HCEC 1CT (cell line): ENCODE results near the gene ATRNL1.

Source experiments
- DNase-seq: peaks from one replicate; pipeline ENCODE4 v3.0.0-alpha.2; 2017

The ATRNL1 gene

GRCh38 chr10:115915429-115915828 is 822.3 kb downstream of the ATRNL1 start:
- DNase-seq, result no peak

- peak; percentile 27 for DNase-seq
Observed at GRCh38 chr10:115918812-115919211, 825.6 kb downstream of the ATRNL1 start.

GRCh38 chr10:115921795-115922194 is 828.6 kb downstream of the ATRNL1 start:
- peak; percentile 78 for DNase-seq

- no peak for DNase-seq
Observed at GRCh38 chr10:115931309-115931708, 838.1 kb downstream of the ATRNL1 start.

GRCh38 chr10:115932099-115932498 is 838.9 kb downstream of the ATRNL1 start:
- DNase-seq, result no peak

- no peak for DNase-seq
Observed at GRCh38 chr10:115933098-115933497, 839.9 kb downstream of the ATRNL1 start.

- no peak for DNase-seq
Observed at GRCh38 chr10:115935731-115936130, 842.6 kb downstream of the ATRNL1 start.

- DNase-seq, result peak; percentile 85
Observed at GRCh38 chr10:115936926-115937767, 844.0 kb downstream of the ATRNL1 start.

- DNase-seq, result no peak
Observed at GRCh38 chr10:115937768-115938056, 844.5 kb downstream of the ATRNL1 start.

GRCh38 chr10:115939101-115939854 is 846.1 kb downstream of the ATRNL1 start:
- DNase-seq, result no peak

GRCh38 chr10:115941361-115941771 is 848.2 kb downstream of the ATRNL1 start:
- peak; percentile 24 for DNase-seq

- DNase-seq, result no peak
Observed at GRCh38 chr10:115942101-115942500, 848.9 kb downstream of the ATRNL1 start.

GRCh38 chr10:115944538-115944937 is 851.4 kb downstream of the ATRNL1 start:
- DNase-seq, result no peak

GRCh38 chr10:115945701-115946445 is 852.7 kb downstream of the ATRNL1 start:
- DNase-seq, result peak; percentile 39

GRCh38 chr10:115947104-115947503 is 853.9 kb downstream of the ATRNL1 start:
- peak; percentile 73 for DNase-seq

- peak; percentile 60 for DNase-seq
Observed at GRCh38 chr10:115948465-115948864, 855.3 kb downstream of the ATRNL1 start.

GRCh38 chr10:115949282-115949844 is 856.2 kb downstream of the ATRNL1 start:
- DNase-seq, result no peak

- no peak for DNase-seq
Observed at GRCh38 chr10:115950320-115950719, 857.2 kb downstream of the ATRNL1 start.

- no peak for DNase-seq
Observed at GRCh38 chr10:115951242-115951641, 858.1 kb downstream of the ATRNL1 start.

- DNase-seq, result peak; percentile 69
Observed at GRCh38 chr10:115953281-115953680, 860.1 kb downstream of the ATRNL1 start.

- no peak for DNase-seq
Observed at GRCh38 chr10:115953968-115954367, 860.8 kb downstream of the ATRNL1 start.

GRCh38 chr10:115956225-115957011 is 863.3 kb downstream of the ATRNL1 start:
- DNase-seq, result peak; percentile 48
